GM12864 (cell line): Measurements from ENCODE around the gene LRP2BP.

Experiments
- DNase-seq: peaks from one replicate; pipeline ENCODE4 v3.0.0-alpha.2; 2011; ENCODE audit warnings: low read depth
- H3K4me3 ChIP-seq: 2 replicates; pipeline ENCODE4 v1.5.1; 2011; ENCODE audit warnings: mild to moderate bottlenecking, low read depth, low read length, control low read depth
- TF ChIP-seq, protein P1 (sequence below): IDR thresholded peaks from 2 replicates; pipeline ENCODE4 v1.5.1; 2011; ENCODE audit warnings: low read depth, mild to moderate bottlenecking, moderate library complexity, low read length, control low read depth, inconsistent platforms; ENCODE audit errors: missing control alignments

LRP2BP gene

DNA sequence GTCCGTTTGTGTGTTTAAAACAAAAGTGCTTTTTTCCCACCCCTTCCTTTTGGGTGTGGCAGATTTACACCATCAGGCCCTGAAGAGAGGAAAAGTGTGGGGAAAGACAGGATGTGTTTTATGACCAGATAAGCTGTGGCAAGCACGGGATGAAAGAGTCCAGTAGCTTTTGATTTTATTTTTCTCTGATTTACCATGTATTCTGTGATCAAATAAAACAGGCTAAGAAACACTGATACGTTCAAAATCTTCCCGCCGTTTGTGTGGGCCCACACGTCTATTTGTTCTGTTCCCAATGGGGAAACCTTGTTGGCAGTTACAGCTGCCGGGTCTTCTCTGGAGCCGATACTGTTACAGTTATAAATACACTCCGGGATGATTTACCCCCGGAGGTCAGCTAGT is 10.8 kb downstream of the LRP2BP start:
- no peak for DNase-seq
- no peak overlapping the region for H3K4me3 ChIP-seq
- TF ChIP-seq, protein P1, sequence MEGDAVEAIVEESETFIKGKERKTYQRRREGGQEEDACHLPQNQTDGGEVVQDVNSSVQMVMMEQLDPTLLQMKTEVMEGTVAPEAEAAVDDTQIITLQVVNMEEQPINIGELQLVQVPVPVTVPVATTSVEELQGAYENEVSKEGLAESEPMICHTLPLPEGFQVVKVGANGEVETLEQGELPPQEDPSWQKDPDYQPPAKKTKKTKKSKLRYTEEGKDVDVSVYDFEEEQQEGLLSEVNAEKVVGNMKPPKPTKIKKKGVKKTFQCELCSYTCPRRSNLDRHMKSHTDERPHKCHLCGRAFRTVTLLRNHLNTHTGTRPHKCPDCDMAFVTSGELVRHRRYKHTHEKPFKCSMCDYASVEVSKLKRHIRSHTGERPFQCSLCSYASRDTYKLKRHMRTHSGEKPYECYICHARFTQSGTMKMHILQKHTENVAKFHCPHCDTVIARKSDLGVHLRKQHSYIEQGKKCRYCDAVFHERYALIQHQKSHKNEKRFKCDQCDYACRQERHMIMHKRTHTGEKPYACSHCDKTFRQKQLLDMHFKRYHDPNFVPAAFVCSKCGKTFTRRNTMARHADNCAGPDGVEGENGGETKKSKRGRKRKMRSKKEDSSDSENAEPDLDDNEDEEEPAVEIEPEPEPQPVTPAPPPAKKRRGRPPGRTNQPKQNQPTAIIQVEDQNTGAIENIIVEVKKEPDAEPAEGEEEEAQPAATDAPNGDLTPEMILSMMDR, result no peak

DNA sequence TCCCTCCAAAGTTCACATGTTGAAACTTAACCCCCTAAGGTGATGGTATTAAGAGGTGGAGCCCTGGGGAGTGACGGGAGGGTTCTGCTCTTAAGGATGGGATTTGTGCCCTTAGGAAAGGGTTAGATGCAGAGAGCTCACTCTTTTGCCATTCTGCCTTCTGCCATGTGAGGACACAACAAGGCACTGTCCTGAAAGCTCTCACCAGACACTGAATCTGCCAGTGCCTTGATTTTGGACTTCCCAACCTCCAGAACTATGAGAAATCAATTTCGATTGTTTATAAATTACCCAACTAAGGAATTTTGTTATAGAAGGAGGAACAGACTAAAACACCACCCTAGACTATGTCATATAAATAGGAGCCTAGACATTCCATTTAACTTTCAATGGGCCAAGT is 11.7 kb downstream of the LRP2BP start:
- DNase-seq, result no peak
- TF ChIP-seq, protein P1, result no peak
- no peak overlapping the region for H3K4me3 ChIP-seq

DNA sequence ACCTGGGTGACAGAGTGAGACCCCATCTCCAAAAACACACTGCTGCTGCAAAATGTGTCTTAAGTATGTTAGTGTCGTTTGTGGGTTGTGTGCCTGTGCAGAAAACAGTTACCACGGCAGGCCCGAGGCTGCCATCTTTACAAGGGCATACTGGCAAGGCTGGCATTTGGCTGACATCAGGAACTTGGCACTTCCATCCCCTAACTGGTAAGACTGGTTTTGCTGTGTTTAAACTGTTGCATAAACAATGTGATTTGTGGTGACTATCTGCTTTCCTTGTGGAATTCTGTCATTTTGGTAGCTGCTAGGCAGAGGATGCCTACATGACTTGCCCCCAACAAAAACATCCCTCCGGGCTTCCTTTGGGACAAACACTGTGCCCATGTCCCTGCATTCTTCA is 12.3 kb downstream of the LRP2BP start:
- TF ChIP-seq, protein P1, result no peak
- DNase-seq, result no peak
- H3K4me3 ChIP-seq, result no peak overlapping the region

DNA sequence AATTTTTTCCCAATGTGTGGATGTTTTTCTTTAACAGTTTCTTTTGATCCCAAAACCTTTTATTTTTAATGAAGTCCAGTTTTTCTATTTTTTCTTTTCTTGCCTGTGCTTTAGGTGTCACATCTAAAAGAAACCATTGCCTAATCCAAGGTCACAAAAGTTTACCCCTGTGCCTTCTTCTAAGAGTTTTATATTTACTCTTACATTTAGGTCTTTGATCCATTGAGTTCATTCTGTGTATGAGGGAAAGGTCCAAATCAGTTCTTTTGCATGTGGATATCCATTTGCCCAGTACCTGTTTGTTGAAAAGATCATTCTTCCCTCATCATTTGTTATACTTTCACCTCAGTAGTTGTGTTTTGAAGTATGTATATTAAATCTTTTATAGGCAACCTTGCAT is 13.0 kb downstream of the LRP2BP start:
- H3K4me3 ChIP-seq, result no peak overlapping the region
- DNase-seq, result no peak
- TF ChIP-seq, protein P1, result no peak

DNA sequence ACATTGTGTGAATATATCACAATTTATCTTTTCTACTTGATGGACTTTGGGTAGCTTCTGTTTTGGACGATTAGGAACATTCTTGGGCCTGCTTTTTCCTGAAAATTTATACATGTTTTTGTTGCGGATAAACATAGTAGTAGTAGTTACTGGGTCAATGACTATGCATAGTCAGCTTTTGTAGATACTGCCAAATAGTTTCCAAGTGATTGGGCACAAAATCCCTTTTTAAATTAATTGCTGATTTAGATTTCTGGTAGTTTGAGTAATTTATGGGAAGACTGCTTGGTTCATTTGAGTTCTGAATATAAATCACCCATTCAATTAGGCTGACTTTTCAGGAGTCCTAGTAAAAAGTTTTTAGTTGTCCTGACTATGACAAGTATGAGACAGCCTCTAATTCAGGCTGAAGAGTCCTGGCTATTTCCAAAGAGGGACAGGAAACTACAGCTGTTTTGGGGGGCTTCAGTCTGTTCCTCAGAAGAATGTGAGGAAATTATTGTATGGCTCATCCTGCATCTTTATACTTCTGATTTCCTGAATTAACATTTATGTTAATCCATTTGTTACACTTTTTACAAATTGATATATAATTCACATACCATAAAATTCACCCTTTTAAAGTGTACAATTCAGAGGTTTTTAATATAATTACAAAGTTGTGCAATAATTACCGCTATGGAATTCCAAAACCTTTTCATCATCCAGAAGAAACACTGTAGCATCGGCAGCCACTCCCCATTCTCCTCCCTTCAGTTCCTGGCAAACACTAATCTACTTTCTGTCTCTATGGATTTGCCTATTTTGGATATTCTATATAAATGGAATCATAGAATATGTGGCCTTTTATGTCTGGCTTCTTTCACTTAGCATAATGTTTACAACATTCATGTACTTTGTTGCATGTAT is 14.2 kb downstream of the LRP2BP start:
- no peak for DNase-seq
- H3K4me3 ChIP-seq, result no peak overlapping the region

DNA sequence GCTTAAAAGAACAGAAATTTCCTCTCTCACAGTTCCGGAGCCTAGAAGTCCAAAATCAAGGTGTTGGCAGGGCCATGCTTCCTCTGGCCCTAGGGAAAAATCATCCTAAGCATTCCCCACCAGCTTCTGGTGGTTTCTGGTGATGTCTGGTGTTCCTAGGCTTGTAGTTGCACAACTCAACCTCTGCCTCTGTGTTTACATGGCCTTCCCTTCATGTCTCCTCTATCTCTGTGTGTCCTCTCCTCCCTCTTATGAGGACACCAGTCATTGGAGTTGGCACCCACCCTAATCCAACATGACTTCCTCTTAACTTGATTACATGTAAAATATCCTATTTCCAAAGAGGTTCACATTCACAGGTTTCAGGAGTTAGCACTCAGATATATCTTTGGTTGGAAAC is 15.4 kb downstream of the LRP2BP start:
- TF ChIP-seq, protein P1, result no peak
- no peak for DNase-seq

More for the DNA sequence above, 14.2 kb downstream of the LRP2BP start:
- TF ChIP-seq, protein P1, result no peak

More for the DNA sequence above, 15.4 kb downstream of the LRP2BP start:
- no peak overlapping the region for H3K4me3 ChIP-seq
